Neutrophil (primary cell): ENCODE measurements around the gene SYNDIG1L.
"Not testable (repeated sequence)": the region's sequence is repeated elsewhere in the genome, so short reads cannot be mapped to it uniquely, and the experiment has no call there.

Experiments used
- H3K27ac ChIP-seq: fragments of 200-600 bp; sonication (generic); 2 replicates; pipeline ENCODE4 v1.5.1; 2016; ENCODE audit warnings: mild to moderate bottlenecking, moderate library complexity
- H3K27me3 ChIP-seq: fragments of 200-600 bp; sonication (generic); 2 replicates; pipeline ENCODE4 v1.6.0; 2016; ENCODE audit warnings: mild to moderate bottlenecking
- H3K36me3 ChIP-seq: fragments of 200-600 bp; sonication (generic); 2 replicates; pipeline ENCODE4 v1.5.1; 2017
- H3K4me1 ChIP-seq, 2 experiments: fragments of 200-600 bp in 1 of 2; sonication (generic) in 1 of 2; 1 replicate in 1 of 2; 2 replicates in 1 of 2; pipeline versions ENCODE4 v1.5.1 to v1.6.1; 2013 to 2016; ENCODE audit warnings: low read depth in 1 of 2, low read length in 1 of 2, mild to moderate bottlenecking in 1 of 2, moderate library complexity in 1 of 2; ENCODE audit not compliant: control insufficient read depth in 1 of 2, insufficient read depth in 1 of 2
- H3K4me3 ChIP-seq, 2 experiments: fragments of 200-600 bp in 1 of 2; sonication (generic) in 1 of 2; 1 replicate in 1 of 2; 2 replicates in 1 of 2; pipeline ENCODE4 v1.5.1; 2013 to 2016; ENCODE audit warnings: low read depth in 1 of 2, low read length in 1 of 2, mild to moderate bottlenecking in 1 of 2, moderate library complexity in 1 of 2
- H3K9me3 ChIP-seq: fragments of 200-600 bp; sonication (generic); 2 replicates; pipeline ENCODE4 v1.5.1; 2016
- CTCF ChIP-seq: fragments of 200-600 bp; sonication (generic); IDR thresholded peaks from 2 replicates; pipeline ENCODE4 v1.5.1; 2016; ENCODE audit warnings: antibody characterized with exemption

The SYNDIG1L gene

GRCh38 chr14:74395094-74395493 lies 30.9 kb downstream of the SYNDIG1L start:
- Histone ChIP-seq H3K27me3 (peaks cover 20% of the 10 kb centered on the region), H3K9me3 (no peaks in the 10 kb centered on the region), H3K4me3 (no peak overlapping the region), H3K36me3 (no peaks in the 10 kb centered on the region), H3K27ac (no peak overlapping the region), H3K4me1 (no peaks in the 10 kb centered on the region)
- no peak for TF ChIP-seq CTCF

DNA sequence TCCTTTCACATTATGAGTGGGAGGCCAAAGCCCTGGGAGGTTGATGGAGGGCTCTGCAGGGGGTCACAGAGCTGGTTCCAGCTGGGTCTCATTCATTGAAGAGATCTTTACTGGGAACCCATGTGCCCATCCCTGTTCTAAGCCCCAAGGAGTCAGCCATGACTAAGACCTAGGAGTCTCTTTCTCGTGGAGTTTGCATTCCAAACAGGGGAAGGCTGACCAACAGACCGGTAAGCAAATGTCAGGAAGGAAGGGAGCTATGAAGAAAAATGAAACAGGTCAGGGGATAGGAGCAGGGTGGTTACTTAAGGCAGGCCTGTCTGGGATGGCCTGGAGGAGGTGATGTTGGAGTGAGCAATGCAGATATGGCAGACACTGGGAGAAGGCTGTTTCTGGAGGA lies 31.5 kb downstream of the SYNDIG1L start:
- Histone ChIP-seq H3K4me1 (no peaks in the 10 kb centered on the region), H3K36me3 (no peaks in the 10 kb centered on the region), H3K27me3 (peaks cover 14% of the 10 kb centered on the region), H3K4me3 (no peak overlapping the region), H3K9me3 (no peaks in the 10 kb centered on the region), H3K27ac (no peak overlapping the region)
- no peak for TF ChIP-seq CTCF

DNA sequence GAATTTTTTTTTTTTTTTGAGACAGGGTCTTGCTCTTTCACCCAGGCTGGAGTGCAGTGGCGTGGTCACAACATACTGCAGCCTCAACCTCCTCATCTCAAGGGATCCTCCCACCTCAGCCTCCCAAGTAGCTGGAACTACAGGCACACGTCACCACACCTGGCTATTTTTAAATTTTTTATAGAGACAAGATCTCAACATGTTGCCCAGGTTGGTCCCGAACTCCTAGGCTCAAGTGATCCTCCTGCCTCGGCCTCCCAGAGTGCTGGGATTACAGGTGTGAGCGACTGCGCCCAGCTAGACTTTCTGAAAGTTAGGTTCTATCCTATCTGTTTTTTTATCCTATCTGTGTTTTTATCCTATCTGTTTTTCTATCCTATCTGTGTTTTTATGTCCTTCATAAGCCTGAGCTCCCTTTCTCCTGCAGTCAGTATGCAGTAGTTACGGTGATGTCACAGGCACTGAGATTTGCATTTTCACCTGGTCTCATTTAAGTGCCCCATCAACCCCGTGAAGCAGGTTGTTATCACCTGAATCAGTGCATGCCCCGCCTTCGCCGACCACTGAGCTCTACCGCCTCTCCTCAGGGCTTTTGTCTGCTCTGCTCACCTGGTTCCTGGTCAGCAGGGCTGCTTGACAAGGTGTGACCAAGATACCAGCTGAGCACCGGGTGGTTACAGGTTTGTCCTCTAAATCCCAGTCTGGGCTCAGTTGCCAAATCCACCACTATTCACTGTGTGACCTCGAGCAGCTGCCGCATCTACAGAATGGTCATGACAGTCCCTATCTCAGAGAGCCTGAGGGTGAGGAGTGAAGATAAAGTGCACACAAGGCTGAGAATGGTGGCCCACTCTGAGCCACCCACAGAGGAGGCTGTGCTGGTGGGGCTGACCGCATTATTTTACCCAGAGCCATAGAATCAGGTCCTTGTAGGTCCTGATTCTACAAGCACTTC lies 33.1 kb downstream of the SYNDIG1L start:
- Histone ChIP-seq H3K36me3 (no peaks in the 10 kb centered on the region), H3K27ac (no peak overlapping the region), H3K27me3 (no peaks in the 10 kb centered on the region), H3K4me3 (no peak overlapping the region), H3K9me3 (no peaks in the 10 kb centered on the region), H3K4me1 (no peaks in the 10 kb centered on the region)
- no peak for TF ChIP-seq CTCF

DNA sequence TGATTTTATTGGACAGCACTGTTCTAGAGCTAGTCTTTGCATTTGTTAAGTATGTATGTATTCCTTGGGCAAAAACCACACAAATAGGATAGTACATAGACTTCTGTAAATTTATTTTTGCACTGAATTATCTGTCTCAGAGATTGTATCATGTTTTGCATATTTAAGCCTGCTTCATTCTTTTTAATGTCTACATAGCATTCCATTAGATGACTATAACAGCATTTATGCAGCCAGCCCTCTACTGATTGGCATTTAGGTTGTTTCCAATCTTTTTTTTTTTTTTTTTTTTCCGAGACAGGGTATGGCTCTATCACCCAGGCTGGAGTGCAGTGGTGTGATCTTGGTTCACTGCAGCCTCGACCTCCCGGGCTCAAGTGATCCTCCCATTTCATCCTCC lies 34.5 kb downstream of the SYNDIG1L start:
- H3K27me3 ChIP-seq: no peaks in the 10 kb centered on the region
- no peaks in the 10 kb centered on the region for H3K4me1 ChIP-seq
- H3K36me3 ChIP-seq: no peaks in the 10 kb centered on the region
- no peak for TF ChIP-seq CTCF
- no peak overlapping the region for H3K27ac ChIP-seq
- H3K4me3 ChIP-seq: no peak overlapping the region
- H3K9me3 ChIP-seq: no peaks in the 10 kb centered on the region

DNA sequence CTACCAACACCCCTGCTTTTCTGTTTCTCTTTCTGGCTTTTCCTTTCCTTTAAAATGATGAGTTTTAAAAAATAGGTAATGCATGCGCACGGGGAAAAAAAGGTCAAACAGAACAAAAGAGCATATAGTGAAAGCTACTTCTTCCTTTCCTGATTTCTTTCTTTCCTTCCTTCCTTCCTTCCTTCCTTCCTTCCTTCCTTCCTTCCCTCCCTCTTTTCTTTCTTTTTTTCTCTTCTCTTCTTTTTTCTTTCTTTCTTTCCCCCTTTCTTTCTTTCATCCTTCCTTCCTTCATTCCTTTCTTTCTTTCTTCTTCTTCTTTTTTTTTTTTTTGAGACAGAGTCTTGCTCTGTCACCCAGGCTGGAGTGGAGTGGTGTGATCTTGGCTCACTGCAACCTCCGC lies 35.5 kb downstream of the SYNDIG1L start:
- H3K4me3 ChIP-seq, H3K4me1 ChIP-seq, H3K27me3 ChIP-seq, H3K9me3 ChIP-seq, H3K36me3 ChIP-seq, H3K27ac ChIP-seq: not testable (repeated sequence)

- H3K36me3 ChIP-seq: no peaks in the 10 kb centered on the region
- H3K27me3 ChIP-seq: no peaks in the 10 kb centered on the region
- no peaks in the 10 kb centered on the region for H3K4me1 ChIP-seq
- no peaks in the 10 kb centered on the region for H3K9me3 ChIP-seq
- TF ChIP-seq CTCF: no peak
- no peak overlapping the region for H3K27ac ChIP-seq
- no peak overlapping the region for H3K4me3 ChIP-seq
These were observed 36.0 kb downstream of the SYNDIG1L start for GRCh38 chr14:74389980-74390379.
